Camera-type eye (tissue), 1 donor: ENCODE measurements around the gene PLAAT3. TPM values are rescaled to one million over a fixed set of nuclear protein-coding genes. Genes with fewer than 3 reads are reported as not detected.

Experiments
- total RNA-seq: library from RNA; depleted of rRNA; stranded (reverse); fragments of >200 nt; gene quantifications from one replicate; pipeline ENCODE4 v1.2.3, GENCODE V29; 2014

PLAAT3 gene
- 31.5 TPM for total RNA-seq

DNA sequence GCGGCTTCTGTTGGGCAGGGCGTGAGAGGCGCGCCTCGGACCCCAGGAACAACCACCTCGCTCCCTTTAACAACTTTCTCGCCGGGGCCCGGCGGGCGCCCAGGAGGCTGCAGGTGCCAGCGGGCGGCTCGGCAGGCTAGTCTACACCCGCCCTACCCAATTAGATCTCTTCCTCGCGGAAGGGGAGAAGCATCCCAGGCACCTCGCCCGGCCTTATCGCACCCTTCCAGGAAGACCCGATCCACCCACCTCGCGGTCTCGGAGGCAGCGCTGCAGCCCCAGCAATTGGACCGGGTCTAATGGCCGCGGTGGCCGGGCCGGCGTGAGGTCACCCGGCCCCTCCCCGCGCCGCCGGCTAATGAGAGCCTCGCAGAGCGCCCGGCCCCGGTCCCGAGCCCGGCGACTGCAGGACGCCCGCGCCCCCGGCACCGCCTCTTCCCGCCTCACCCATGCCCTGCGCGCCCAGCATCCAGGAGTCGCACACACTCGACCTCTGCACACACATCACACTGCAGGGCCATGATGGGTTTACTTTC, at the start of gene PLAAT3:
TSS of gene PLAAT3 (minus strand) at position 298 of the 536 bp plus-strand sequence. CDS start 419 bp downstream, outside the sequence.

DNA sequence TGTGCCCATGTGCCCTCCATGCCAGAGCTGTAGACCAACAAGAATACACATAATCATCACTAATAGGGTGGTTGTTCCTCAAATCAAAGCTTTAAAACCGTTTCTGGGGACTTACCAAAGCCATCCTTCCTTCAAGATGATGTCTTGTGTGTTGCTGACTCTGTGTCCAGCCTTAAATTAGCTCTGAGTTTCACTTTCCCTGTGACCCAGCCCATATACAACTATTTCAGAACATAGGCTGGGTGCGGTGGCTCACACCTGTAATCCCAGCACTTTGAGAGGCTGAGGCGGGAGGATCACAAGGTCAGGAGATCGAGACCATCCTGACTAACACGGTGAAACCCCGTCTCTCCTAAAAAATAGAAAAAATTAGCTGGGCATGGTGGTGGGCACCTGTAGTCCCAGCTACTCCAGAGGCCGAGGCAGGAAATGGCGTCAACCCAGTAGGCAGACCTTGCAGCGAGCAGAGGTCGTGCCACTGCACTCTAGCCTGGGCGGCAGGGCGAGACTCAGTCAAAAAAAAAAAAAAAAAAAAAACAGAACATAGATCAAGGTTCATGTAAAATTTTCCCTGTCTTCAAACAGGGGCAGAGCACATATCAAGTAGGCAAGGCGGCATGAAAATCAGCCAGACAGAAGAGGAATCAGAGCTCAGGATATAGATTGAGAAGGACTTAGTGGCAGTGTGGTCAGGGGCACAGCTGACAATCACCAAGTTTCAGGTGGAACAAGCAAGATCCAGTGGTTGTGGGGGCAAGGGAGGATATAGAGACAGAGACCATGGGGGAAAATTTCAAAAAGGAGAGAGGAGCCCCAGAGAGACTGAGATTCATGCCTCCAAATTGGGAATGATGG, 50.8 kb downstream of the PLAAT3 start, which contains the start of gene PLAAT2:
TSS of gene PLAAT2 (minus strand) at position 179 of the 855 bp plus-strand sequence. CDS start at position 124, 55 bp downstream.

DNA sequence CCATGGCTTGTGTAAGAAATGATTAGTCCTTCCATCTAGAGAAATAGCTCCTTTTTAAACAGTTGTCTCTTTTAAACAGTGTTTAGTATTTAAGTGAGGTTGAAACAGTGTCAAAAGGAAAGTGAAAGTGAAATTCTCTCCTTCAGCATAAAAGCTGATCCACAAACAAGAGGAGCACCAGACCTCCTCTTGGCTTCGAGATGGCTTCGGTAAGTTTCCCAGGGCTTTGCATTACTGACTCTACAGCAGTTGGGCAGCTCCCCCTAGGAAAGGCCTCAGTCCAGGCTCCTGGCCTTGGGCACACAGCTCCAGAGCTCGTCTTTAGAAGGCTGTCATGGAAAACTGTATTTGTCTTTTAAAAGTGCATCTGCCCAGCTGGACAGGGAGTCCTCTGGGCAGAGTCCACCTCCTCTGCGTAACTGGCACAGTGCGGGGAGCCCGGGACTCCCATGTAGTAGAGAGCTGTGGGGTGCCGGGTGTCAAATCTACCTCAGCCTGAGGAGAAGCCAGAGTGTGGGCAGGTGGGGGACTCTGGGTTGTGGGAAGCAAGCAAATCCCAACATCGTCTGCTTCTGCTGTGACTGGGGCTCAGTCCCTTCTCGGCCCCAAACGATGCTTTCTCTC, 77.5 kb downstream of the PLAAT3 start, which contains the start of gene PLAAT4:
TSS of gene PLAAT4 (plus strand) at position 140 of the 624 bp plus-strand sequence. CDS start at position 201, 61 bp downstream.

Other genes starting within 250 kb of the PLAAT3 start
- not detected for gene SLC22A9, start 244.6 kb downstream of the PLAAT3 start, total RNA-seq
- gene PLAAT5, start 123.3 kb downstream of the PLAAT3 start, total RNA-seq = 2.7 TPM
- gene LGALS12, start 108.3 kb downstream of the PLAAT3 start, total RNA-seq = 0.60 TPM
- gene PLAAT4, start 77.6 kb downstream of the PLAAT3 start, total RNA-seq = 9.8 TPM
- 4.8 TPM for gene PLAAT2, start 51.1 kb downstream of the PLAAT3 start, total RNA-seq
- gene ATL3, start 56.9 kb upstream of the PLAAT3 start, total RNA-seq = 51.4 TPM
- gene RTN3, start 67.1 kb upstream of the PLAAT3 start, total RNA-seq = 124 TPM
- 36.8 TPM for gene ZFTA, start 154.3 kb upstream of the PLAAT3 start, total RNA-seq
- 10.9 TPM for gene SPINDOC, start 199.0 kb upstream of the PLAAT3 start, total RNA-seq
- 20.9 TPM for gene MARK2, start 224.7 kb upstream of the PLAAT3 start, total RNA-seq